Smooth muscle cell (in vitro differentiated cells): Measurements from ENCODE around the gene VMP1. TPM values are rescaled to one million over a fixed set of nuclear protein-coding genes. Genes with fewer than 3 reads are reported as not detected.
"Not testable (repeated sequence)": the region's sequence is repeated elsewhere in the genome, so short reads cannot be mapped to it uniquely, and the experiment has no call there.

Source experiments
- DNase-seq: peaks from one replicate; lab custom pipeline; 2025; ENCODE audit not compliant: unreplicated experiment; lab: John Stamatoyannopoulos, UW
- H2AFZ ChIP-seq: fragments of 200-600 bp; sonication (generic); 2 replicates; pipeline ENCODE4 v1.6.0; 2016; ENCODE audit warnings: antibody characterized with exemption, low read depth, mild to moderate bottlenecking
- H3F3A ChIP-seq: fragments of 200-600 bp; sonication (generic); 2 replicates; pipeline ENCODE4 v1.6.0; 2017; ENCODE audit warnings: antibody characterized with exemption, low read depth
- H3K27ac ChIP-seq: fragments of 200-600 bp; sonication (generic); 2 replicates; pipeline ENCODE4 v1.5.1; 2016; ENCODE audit warnings: low read depth, mild to moderate bottlenecking
- H3K27me3 ChIP-seq: fragments of 200-600 bp; sonication (generic); 2 replicates; pipeline ENCODE4 v1.6.1; 2016; ENCODE audit warnings: low read depth, mild to moderate bottlenecking
- H3K36me3 ChIP-seq: fragments of 200-600 bp; sonication (generic); 2 replicates; pipeline ENCODE4 v1.5.1; 2016; ENCODE audit warnings: low read depth
- H3K4me1 ChIP-seq: fragments of 200-600 bp; sonication (generic); 2 replicates; pipeline ENCODE4 v1.5.1; 2016; ENCODE audit warnings: low read depth
- H3K4me2 ChIP-seq: fragments of 200-600 bp; sonication (generic); 2 replicates; pipeline ENCODE4 v1.6.0; 2016; ENCODE audit warnings: mild to moderate bottlenecking
- H3K4me3 ChIP-seq: fragments of 200-600 bp; sonication (generic); 2 replicates; pipeline ENCODE4 v1.5.1; 2016; ENCODE audit warnings: mild to moderate bottlenecking
- H3K79me2 ChIP-seq: fragments of 200-600 bp; sonication (generic); 2 replicates; pipeline ENCODE4 v1.6.0; 2016; ENCODE audit warnings: low read depth, mild to moderate bottlenecking
- H3K9ac ChIP-seq: fragments of 200-600 bp; sonication (generic); 2 replicates; pipeline ENCODE4 v1.6.0; 2016; ENCODE audit warnings: low read depth
- H3K9me3 ChIP-seq: fragments of 200-600 bp; sonication (generic); replicated peaks from 2 replicates; pipeline ENCODE4 v1.5.1; 2016; ENCODE audit warnings: low read depth
- H4K20me1 ChIP-seq: fragments of 200-600 bp; sonication (generic); 2 replicates; pipeline ENCODE4 v1.6.0; 2016; ENCODE audit warnings: low read depth
- CTCF ChIP-seq: fragments of 200-600 bp; sonication (generic); IDR thresholded peaks from 2 replicates; pipeline ENCODE4 v1.5.1; 2017; ENCODE audit warnings: borderline replicate concordance, mild to moderate bottlenecking, antibody characterized with exemption; ENCODE audit not compliant: insufficient read depth, poor library complexity, severe bottlenecking
- WGBS: methylation state at CpG from one replicate; pipeline ENCODE4 v1.1.7; 2016; ENCODE audit warnings: low lambda C conversion rate; 5-methylcytosine and 5-hydroxymethylcytosine counted together
- polyA plus RNA-seq: library from polyadenylated mRNA; unstranded; fragments of >200 nt; fragmentation: Nextera tagmentation; extraction: Ambion mirVana; gene quantifications from 2 replicates; pipeline ENCODE4 v1.2.1, GENCODE V29; 2016
- total RNA-seq: library from RNA; depleted of rRNA; stranded (reverse); fragments of >200 nt; gene quantifications from 2 replicates; pipeline ENCODE4 v1.2.3, GENCODE V29; 2014

VMP1 gene
- total and polyA plus RNA-seq, 2 experiments from 2014 or later, result 102 to 545 TPM

- peaks cover 5% of the 10 kb centered on the region for H3K4me1 ChIP-seq
- H3F3A ChIP-seq, result peaks cover 25% of the 10 kb centered on the region
- H3K4me3 ChIP-seq, result no peak overlapping the region
- H3K79me2 ChIP-seq, result no peaks in the 10 kb centered on the region
- H3K9ac ChIP-seq, result no peak overlapping the region
- H3K36me3 ChIP-seq, result no peaks in the 10 kb centered on the region
- H4K20me1 ChIP-seq, result no peaks in the 10 kb centered on the region
- no peak for DNase-seq
- TF ChIP-seq CTCF, result peak; percentile 38
- no peak overlapping the region for H2AFZ ChIP-seq
- no peaks in the 10 kb centered on the region for H3K27me3 ChIP-seq
- WGBS, result 80% methylated on average over 14 of the region's 14 CpGs
- H3K9me3 ChIP-seq, result no peaks in the 10 kb centered on the region
- no peak overlapping the region for H3K4me2 ChIP-seq
- H3K27ac ChIP-seq, result peak overlapping the region; percentile 83
These were observed 145.9 kb downstream of the VMP1 start for GRCh38 chr17:59853168-59853918.

GRCh38 chr17:59853919-59854729, 146.7 kb downstream of the VMP1 start:
- not testable (repeated sequence) for DNase-seq, H4K20me1 ChIP-seq, H2AFZ ChIP-seq, H3K79me2 ChIP-seq, H3K4me2 ChIP-seq, H3K4me3 ChIP-seq, H3K4me1 ChIP-seq, H3K9me3 ChIP-seq, H3K9ac ChIP-seq, H3K36me3 ChIP-seq, H3K27me3 ChIP-seq
- 74% methylated on average over 10 of the region's 10 CpGs for WGBS
- Histone ChIP-seq H3F3A (peaks cover 20% of the 10 kb centered on the region), H3K27ac (peak overlapping the region; percentile 59)

GRCh38 chr17:59856859-59857794, 149.7 kb downstream of the VMP1 start:
- Histone ChIP-seq H4K20me1 (no peaks in the 10 kb centered on the region), H3K9ac (no peak overlapping the region), H3K4me3 (no peak overlapping the region), H2AFZ (no peak overlapping the region), H3K9me3 (no peaks in the 10 kb centered on the region), H3K27ac (no peak overlapping the region), H3F3A (peaks cover 17% of the 10 kb centered on the region), H3K79me2 (no peaks in the 10 kb centered on the region), H3K4me2 (no peak overlapping the region), H3K4me1 (peaks cover 5% of the 10 kb centered on the region), H3K36me3 (no peaks in the 10 kb centered on the region), H3K27me3 (no peaks in the 10 kb centered on the region)
- 81% methylated on average over 3 of the region's 3 CpGs for WGBS
- no peak for TF ChIP-seq CTCF
- no peak for DNase-seq
